NCI-H82 treated with DMSO at 0.1 percent for 48 hours (cell line): ENCODE results near the gene RBBP5.

ENCODE experiments used
- DNase-seq: peaks from one replicate; lab custom pipeline; 2025; ENCODE audit not compliant: unreplicated experiment; lab: John Stamatoyannopoulos, UW

Gene RBBP5

GRCh38 chr1:205074513-205074912 is 47.3 kb downstream of the RBBP5 start:
- no peak for DNase-seq

GRCh38 chr1:205074084-205074483 is 47.7 kb downstream of the RBBP5 start:
- no peak for DNase-seq

GRCh38 chr1:205073511-205073910 is 48.3 kb downstream of the RBBP5 start:
- DNase-seq = no peak

GRCh38 chr1:205072881-205073280 is 48.9 kb downstream of the RBBP5 start:
- no peak for DNase-seq

- DNase-seq = no peak
These were observed 49.5 kb downstream of the RBBP5 start for GRCh38 chr1:205072286-205072685.

GRCh38 chr1:205071801-205072200 is 50.0 kb downstream of the RBBP5 start:
- no peak for DNase-seq

- DNase-seq = no peak
These were observed 50.8 kb downstream of the RBBP5 start for GRCh38 chr1:205071028-205071409.

GRCh38 chr1:205069371-205070125 is 52.2 kb downstream of the RBBP5 start:
- DNase-seq = no peak

- no peak for DNase-seq
These were observed 53.2 kb downstream of the RBBP5 start for GRCh38 chr1:205068457-205069040.

GRCh38 chr1:205068001-205068400 is 53.8 kb downstream of the RBBP5 start:
- DNase-seq = no peak

- DNase-seq = no peak
These were observed 54.7 kb downstream of the RBBP5 start for GRCh38 chr1:205067031-205067430.

GRCh38 chr1:205066141-205066818 is 55.5 kb downstream of the RBBP5 start:
- DNase-seq = no peak

- DNase-seq = no peak
These were observed 56.1 kb downstream of the RBBP5 start for GRCh38 chr1:205065666-205066065.

GRCh38 chr1:205064741-205065316 is 56.9 kb downstream of the RBBP5 start:
- DNase-seq = no peak

GRCh38 chr1:205064301-205064700 is 57.5 kb downstream of the RBBP5 start:
- no peak for DNase-seq

- no peak for DNase-seq
These were observed 58.9 kb downstream of the RBBP5 start for GRCh38 chr1:205062895-205063294.

- DNase-seq = no peak
These were observed 59.5 kb downstream of the RBBP5 start for GRCh38 chr1:205062319-205062718.

GRCh38 chr1:205061665-205062069 is 60.1 kb downstream of the RBBP5 start:
- DNase-seq = peak; percentile 75

GRCh38 chr1:205061227-205061626 is 60.6 kb downstream of the RBBP5 start:
- no peak for DNase-seq

- DNase-seq = no peak
These were observed 61.0 kb downstream of the RBBP5 start for GRCh38 chr1:205060746-205061145.

- no peak for DNase-seq
These were observed 62.1 kb downstream of the RBBP5 start for GRCh38 chr1:205059660-205060059.

GRCh38 chr1:205058853-205059252 is 62.9 kb downstream of the RBBP5 start:
- no peak for DNase-seq
